NCI-H1417 treated with DMSO at 0.1 percent for 48 hours (cell line): ENCODE data around the gene OCA2.
A peak's percentile ranks its signal among the peaks of the same experiment; 100 is the strongest.

Source experiments
- DNase-seq: peaks from one replicate; lab custom pipeline; 2025; lab: John Stamatoyannopoulos, UW

The OCA2 gene

GRCh38 chr15:27817258-27817657 lies 281.9 kb downstream of the OCA2 start:
- no peak for DNase-seq

- no peak for DNase-seq
These were observed 282.3 kb downstream of the OCA2 start for GRCh38 chr15:27816790-27817189.

- no peak for DNase-seq
These were observed 284.1 kb downstream of the OCA2 start for GRCh38 chr15:27815035-27815434.

DNA sequence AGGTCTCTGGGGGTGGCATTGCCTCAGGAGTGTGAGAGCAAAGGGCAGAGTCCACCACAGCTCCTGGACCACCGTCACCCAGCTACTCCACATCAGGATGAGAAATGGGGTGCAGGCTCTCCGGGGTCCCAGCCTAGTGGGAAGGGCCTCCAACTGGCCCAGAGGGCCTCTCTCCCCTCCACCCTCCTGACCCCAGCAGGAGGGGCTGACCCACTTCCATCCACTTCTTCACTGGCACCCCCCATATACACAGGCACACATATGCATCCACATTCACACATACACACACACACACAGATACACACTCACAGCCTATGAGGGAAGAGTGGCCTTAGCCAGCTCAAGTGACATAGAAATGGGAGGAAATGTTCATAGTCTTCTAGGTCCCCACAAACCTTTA lies 286.0 kb downstream of the OCA2 start:
- DNase-seq = no peak

DNA sequence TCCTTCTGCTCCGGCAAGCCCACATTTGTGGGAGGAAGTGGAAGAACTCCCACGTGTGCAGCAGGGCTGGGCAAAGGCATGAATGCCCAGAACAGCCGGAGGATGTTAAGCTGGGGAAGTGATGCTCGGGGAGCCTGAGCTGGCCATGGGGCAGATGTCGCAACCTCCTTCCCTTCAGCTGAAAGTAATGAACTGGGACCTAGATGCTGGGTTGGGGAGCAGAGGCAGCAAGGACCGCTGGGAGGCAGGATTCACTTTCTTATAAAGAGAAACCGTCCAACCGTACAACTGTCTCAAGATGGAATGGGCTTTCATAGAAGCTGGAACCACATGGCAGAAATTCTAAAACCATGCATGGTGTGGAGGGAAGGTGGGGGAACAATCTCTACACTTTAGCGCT lies 290.9 kb downstream of the OCA2 start:
- DNase-seq = no peak

- DNase-seq = no peak
These were observed 291.8 kb downstream of the OCA2 start for GRCh38 chr15:27807335-27807734.

DNA sequence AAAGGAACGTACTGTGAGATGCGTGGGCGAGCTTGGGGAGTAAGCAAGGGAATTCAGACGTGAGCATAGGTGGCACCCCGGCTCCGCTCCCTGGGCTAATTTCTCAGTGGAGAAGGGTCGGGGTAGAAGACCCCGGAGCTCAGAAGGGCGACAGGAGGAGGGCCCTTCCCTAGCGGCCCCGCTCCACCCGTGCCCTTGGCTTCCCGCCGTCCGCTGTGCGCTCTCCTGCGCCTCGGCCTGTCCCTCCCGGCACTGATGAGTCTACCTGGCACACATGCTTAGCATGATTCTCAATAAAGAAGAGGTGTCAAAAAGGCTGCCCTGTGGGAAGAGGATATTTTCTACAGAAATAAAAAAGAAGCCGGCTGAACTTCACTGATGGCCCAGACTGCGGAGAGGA lies 292.7 kb downstream of the OCA2 start:
- DNase-seq = no peak

DNA sequence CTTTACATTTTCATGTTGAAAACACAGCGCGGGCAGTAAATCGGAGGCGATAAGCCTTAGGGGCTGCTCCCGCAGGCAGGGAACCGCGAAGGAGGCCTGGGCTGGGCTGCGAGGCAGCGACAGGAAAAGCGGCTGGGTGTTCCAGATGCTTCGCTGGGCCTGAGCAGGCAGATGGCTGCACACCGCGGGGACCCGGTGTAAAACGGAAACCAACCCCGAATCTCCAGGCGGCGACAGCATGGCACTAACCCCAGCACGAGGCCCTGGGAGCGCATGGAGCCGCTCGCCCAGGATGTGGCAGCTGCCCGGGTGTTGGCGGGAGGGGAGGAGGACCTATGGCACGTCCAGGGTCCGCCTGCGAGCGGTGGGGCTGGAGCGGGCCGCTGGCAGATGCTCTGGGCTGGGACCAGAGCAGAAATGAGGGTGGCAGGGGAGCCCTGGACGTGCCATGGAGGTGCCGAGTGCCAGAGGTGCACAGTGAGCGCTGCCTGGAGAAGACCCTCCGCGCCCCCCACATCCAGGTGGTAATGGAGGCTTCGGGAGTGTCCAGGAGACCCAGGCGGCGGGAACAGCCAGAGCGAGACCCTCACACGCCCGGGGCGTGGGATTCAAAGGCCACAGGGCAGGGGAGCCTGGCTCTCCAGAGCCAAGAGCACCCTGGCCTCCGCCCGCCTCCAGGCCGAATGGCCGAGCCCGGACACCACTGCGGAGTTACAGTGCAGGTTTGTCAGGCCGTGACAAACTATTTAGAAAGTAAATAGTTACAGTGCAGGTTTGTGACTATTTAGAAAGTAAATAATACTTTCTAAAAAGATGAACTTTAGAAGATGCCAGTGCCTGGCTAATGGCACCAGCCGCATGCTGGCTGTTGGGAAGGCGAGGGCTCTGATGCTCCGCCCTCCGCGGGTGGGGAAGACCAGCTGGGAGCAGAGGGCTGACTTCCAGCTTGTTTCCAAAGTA lies 293.6 kb downstream of the OCA2 start:
- no peak for DNase-seq

DNA sequence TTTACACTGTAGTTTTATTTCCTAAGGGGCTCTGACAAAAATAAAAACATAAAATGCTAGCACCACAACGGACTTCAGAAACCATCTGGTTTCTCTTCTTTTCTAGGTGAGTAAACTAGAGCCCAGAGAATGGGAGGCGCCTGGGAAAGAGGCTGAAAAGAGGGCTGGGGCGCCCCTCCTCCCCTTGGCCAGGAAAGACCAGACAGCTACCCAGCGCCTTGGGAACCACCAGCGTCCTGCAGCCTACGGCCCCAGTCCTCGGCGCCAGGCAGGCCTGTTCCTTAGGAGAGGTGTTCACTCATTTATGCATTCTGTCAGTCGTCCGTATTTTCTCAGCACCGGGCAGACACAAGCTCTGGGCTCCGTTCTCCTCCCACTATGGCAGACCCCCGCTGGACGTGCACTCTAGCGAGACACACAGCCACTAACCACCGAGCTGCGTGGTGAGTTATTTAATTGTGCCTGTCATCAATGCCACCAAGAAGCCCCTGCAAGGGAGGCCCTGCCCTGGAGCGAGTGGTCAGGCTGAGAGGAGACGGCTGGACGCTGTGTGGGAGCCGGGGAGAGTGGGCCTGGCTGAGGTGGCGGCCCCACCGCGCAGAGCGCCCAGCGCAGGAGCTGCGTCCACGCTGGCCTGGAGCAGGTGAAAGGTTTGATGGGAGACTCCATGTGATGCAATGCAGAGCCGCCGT lies 294.4 kb downstream of the OCA2 start:
- DNase-seq = no peak

- no peak for DNase-seq
These were observed 300.3 kb downstream of the OCA2 start for GRCh38 chr15:27798807-27799206.

GRCh38 chr15:27797765-27798164 lies 301.4 kb downstream of the OCA2 start:
- DNase-seq = peak; percentile 15

DNA sequence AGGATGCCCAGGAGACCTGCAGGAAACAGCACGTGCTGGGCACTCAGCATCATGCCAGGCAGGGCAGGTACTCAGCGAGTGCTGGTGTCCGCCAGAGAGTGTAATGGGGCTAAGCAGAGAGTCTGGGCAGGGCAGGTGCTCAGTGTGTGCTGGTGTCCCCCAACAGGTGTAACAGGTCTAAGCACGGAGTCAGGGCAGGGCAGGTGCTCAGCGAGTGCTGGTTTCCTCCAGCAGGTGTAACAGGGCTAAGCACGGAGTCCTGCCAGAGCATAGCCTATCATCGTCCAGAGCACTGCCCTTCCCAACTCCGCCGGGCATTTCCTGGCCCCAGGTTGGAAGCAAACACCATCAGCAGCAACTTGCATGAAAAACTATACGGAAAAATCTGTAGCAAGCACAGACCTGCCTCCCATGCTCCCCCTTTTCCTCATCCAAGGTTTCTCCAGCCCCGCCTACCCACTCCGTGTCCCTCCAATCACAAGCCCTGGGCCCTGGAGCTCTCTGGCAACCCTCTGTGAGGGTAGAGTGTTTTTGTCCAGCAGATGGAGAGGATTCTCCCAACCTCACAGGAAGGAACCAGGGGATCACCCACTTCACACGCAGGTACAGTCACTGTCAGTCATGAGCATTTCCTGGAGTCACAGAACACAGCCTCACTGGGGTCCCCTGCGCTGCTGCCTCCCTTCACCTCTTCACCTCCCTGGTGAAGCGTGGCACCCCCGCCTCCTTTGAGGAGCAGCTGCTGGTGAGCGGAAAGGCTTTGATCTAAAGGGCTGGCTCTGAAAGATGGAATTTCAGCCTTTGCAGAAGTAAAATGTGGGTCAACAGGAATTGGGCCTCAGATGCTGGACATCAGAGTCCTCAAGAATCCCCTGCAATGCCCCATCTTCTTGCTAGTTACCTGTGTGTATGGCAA lies 302.5 kb downstream of the OCA2 start:
- DNase-seq = peak; percentile 76

- DNase-seq = no peak
These were observed 306.3 kb downstream of the OCA2 start for GRCh38 chr15:27792756-27793264.

GRCh38 chr15:27790270-27790669 lies 308.8 kb downstream of the OCA2 start:
- no peak for DNase-seq

DNA sequence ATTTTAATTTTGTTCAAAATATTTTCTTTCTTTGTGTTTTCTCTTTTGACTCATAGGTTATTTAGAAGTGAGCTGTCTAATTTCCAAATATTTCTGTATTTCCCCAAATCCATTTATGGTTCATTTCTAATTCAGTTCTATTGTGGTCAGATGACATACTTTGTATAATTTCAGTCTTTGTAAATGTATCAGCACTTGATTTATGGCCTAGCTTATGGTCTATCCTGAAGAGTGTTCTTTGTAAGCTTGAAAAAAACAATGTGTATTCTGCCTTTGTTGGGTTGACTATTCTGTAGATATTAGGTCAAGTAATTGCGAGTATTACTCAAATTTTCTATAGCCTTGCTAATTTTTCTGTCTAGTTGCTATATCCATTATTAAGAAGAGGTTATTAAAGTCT lies 311.2 kb downstream of the OCA2 start:
- DNase-seq = peak; percentile 77

DNA sequence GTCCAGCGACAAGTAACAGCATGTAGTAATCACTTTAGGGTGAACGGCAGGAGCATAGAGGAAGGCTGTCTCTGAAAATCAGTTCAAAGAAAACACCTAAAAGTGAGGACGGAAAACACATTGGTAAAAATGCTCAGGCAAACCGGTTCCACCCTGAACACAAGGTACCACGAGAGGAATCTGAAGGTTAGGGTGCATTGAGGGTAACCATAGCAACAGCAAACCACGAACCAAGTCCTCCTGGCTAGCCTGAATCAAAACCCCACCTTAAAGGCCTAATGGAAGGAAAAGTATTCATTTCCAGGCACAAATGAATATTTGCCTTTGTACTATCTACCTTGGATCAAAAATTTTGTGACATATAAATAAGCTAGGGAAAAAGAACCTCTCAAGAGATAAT lies 315.0 kb downstream of the OCA2 start:
- no peak for DNase-seq

DNA sequence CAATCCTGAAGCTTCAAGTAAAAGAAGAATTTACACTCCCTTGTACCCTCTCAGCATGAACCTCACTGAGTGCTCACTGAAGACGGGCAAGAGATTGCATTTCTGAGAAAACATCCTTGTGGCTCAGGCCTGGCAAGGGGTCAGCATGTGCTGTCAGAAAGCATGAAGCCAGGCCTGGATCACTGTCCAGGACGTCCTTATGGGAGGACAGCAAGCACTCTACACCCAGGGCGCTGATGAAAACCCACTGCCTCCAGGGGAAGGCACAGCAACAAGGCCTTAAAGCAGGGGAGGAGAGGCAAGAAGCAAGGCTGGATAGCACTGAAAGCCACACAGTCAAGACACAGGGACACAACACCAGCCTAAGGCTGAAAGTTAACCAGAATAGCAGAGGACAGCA lies 315.4 kb downstream of the OCA2 start:
- DNase-seq = no peak

DNA sequence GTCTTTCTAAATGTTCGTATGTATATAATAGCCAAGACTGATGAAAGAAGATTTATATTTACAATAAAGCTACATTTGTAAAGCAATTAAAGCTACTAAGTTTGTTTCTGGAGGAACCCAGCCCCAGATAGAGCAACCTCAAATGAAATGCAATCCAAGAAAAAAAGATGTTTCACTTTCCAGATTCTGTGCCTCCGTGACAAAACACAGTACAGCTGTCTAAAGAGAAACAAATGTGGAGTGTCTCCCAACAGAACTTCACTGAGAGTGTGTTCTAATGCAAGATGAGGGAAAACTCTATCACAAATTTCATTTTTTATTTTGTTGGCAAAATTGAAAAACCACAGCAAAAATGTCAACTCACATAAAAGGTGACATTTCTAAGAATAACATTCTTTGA lies 317.0 kb downstream of the OCA2 start:
- DNase-seq = no peak

GRCh38 chr15:27776501-27776900 lies 322.6 kb downstream of the OCA2 start:
- no peak for DNase-seq

- DNase-seq = no peak
These were observed 324.5 kb downstream of the OCA2 start for GRCh38 chr15:27774638-27775037.

- no peak for DNase-seq
These were observed 324.9 kb downstream of the OCA2 start for GRCh38 chr15:27774191-27774590.

DNA sequence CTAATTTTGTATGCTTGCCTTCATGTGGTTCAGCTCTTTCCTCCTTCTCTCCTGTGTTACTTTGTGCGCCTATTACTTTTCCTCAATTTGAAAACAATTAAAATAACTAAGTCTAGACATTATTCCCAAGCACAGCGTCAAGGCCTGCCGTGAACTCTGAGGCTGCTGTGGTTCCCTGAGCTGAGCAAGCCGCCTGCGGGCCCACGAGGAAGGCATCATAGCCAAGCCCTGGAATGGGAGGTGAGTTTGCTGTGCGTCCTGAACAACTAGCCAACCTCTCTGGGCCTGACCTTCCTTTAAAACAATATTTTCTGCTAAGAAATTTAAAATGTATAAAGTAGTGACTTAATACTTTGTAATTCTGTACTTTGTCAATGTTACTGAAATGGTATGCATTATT lies 327.2 kb downstream of the OCA2 start:
- no peak for DNase-seq
